ENCODE measurements around the gene IPO4. TPM values are rescaled to one million over a fixed set of nuclear protein-coding genes. Genes with fewer than 3 reads are reported as not detected.

IPO4 gene
- total and polyA plus RNA-seq, 2 of the 4 experiments (the other 2 are of a cell fraction) = 37.6 to 39.4 TPM

- H2BK15ac ChIP-seq (ENCODE audit: low read depth, low read length) = peak within 1 kb of the TSS; percentile 79; the same call in 1 of the 3 replicates
- H3K56ac ChIP-seq (ENCODE audit: extremely low read depth, insufficient read depth, low read length) = peak within 1 kb of the TSS; percentile 85
- H3K27me3 ChIP-seq (ENCODE audit: control insufficient read depth, insufficient read depth, low read length) = no peaks in the 10 kb centered on the region
- H3K36me3 ChIP-seq (ENCODE audit: control insufficient read depth, insufficient read depth, low read length) = peaks cover 18% of the 10 kb centered on the region
- H4K5ac ChIP-seq (ENCODE audit: low read depth, low read length) = peak within 1 kb of the TSS; percentile 89
- ChIA-PET POLR2A (ENCODE audit: unreplicated experiment) (interaction anchor here (1.0 to 1.1 kb wide), 2 partner anchors 9 to 47 kb away, joined by 3 read pairs; partner anchors contain the start of gene TINF2), CTCF (interaction anchor here (1.1 kb wide), 1 partner anchor 113 kb away, joined by 3 read pairs; the partner anchor contains the start of gene CIDEB)
- intact Hi-C loops (cut with micrococcal nuclease) (loop anchor here (1.0 to 2.0 kb wide), 2 partner anchors 47 to 101 kb away; partner anchors contain the start of gene TINF2), in situ Hi-C loops (cut with MboI; ENCODE audit: low sequenced_read_pairs) (no loop called here), dilution Hi-C loops (cut with HindIII; ENCODE audit: low sequenced_read_pairs, unreplicated experiment) (no loop called here)
- no peaks in the 10 kb centered on the region for H3K9me3 ChIP-seq (ENCODE audit: control insufficient read depth, insufficient read depth, low read length)
- H2BK5ac ChIP-seq (ENCODE audit: low read depth, low read length, poor library complexity, severe bottlenecking) = peak within 1 kb of the TSS; percentile 96
- DNase-seq (peak; percentile 87), ATAC-seq (ENCODE audit: low read depth) (peak; percentile 93)
- peaks cover 8% of the 10 kb centered on the region for H3K4me1 ChIP-seq (ENCODE audit: control insufficient read depth, insufficient read depth, low read length)
- H3K14ac ChIP-seq (replicated peaks; ENCODE audit: low read depth, low read length) = peak within 1 kb of the TSS; percentile 95
- peak within 1 kb of the TSS; percentile 99 for H3K27ac ChIP-seq (ENCODE audit: insufficient read depth, low read length)
- H3K4ac ChIP-seq (ENCODE audit: low read depth, low read length) = peak within 1 kb of the TSS; percentile 97
- H2BK120ac ChIP-seq (ENCODE audit: low read depth, low read length) = peak within 1 kb of the TSS; percentile 76
- H2AFZ ChIP-seq (replicated peaks; ENCODE audit: low read length, poor library complexity) = peak within 1 kb of the TSS; percentile 95
- 0 out of 2 replicates have a peak within 1 kb of the TSS, but pooled peaks have one; percentile 5 for H2BK20ac ChIP-seq (ENCODE audit: low read depth, low read length)
- H3K4me2 ChIP-seq (ENCODE audit: low read depth, low read length) = peak within 1 kb of the TSS; percentile 99
- H3K4me3 ChIP-seq (ENCODE audit: insufficient read depth, low read depth, low read length) = peak within 1 kb of the TSS; percentile 89
- peak within 1 kb of the TSS; percentile 95 for H4K91ac ChIP-seq (ENCODE audit: insufficient read depth, low read depth, low read length)
- H3K18ac ChIP-seq (ENCODE audit: low read depth, low read length) = peak within 1 kb of the TSS; percentile 81
- peaks cover 38 to 68% of the 10 kb centered on the region in 2 experiments for H3K79me1 ChIP-seq (ENCODE audit: low read depth in 1 of 2, low read length in 2 of 2)
- H3K9me1 ChIP-seq (ENCODE audit: insufficient read depth, low read length) = peaks cover 11% of the 10 kb centered on the region; the same call in 1 of the 2 replicates
- peak within 1 kb of the TSS; percentile 93 for H3K9ac ChIP-seq (ENCODE audit: low read depth, low read length)
- H3K23ac ChIP-seq (ENCODE audit: low read depth, low read length) = peak within 1 kb of the TSS; percentile 93
- BruUV-seq (replicated peaks) = no TSS peak
- H2AK9ac ChIP-seq (replicated peaks; ENCODE audit: low read depth, low read length, poor library complexity) = peak within 1 kb of the TSS; percentile 96
- peak within 1 kb of the TSS; percentile 89 for H2AK5ac ChIP-seq (ENCODE audit: low read depth, low read length)
- 2% methylated on average over 42 of the region's 89 CpGs; no CpG with 5 or more reads in 1 of the 2 experiments for WGBS, 2 experiments (ENCODE audit: extremely low coverage in 2 of 2, insufficient read length in 1 of 2)
- H4K8ac ChIP-seq (ENCODE audit: low read depth in 2 of 2, low read length in 2 of 2) = peak within 1 kb of the TSS; percentile 93 to 94
- no peaks in the 10 kb centered on the region for H4K20me1 ChIP-seq (ENCODE audit: insufficient read depth, low read length)
- TF ChIP-seq MXI1 (IDR thresholded peaks at IDR 0.05; ENCODE audit: borderline replicate concordance, low read depth, low read length) (peak; percentile 43; the same call in 1 of the 2 replicates), SMC3 (IDR thresholded peaks at IDR 0.05; ENCODE audit: low read depth, low read length) (no peak), RCOR1 (IDR thresholded peaks at IDR 0.05; ENCODE audit: insufficient replicate concordance, low read length) (peak; percentile 40), MAFK (IDR thresholded peaks at IDR 0.05; ENCODE audit: low read depth, low read length) (no peak), MAZ (IDR thresholded peaks at IDR 0.05; ENCODE audit: borderline replicate concordance, low read depth, low read length) (no peak; the same call in none of the 2 replicates), CHD1 (IDR thresholded peaks at IDR 0.05; ENCODE audit: low read depth, low read length) (no peak), BHLHE40 (IDR thresholded peaks at IDR 0.05; ENCODE audit: low read depth, low read length) (no peak), CTCF (conservative IDR thresholded peaks at IDR 0.05; ENCODE audit: low read depth, low read length) (no peak), USF2 (IDR thresholded peaks at IDR 0.05; ENCODE audit: low read depth, low read length) (no peak), NFE2L2 (IDR thresholded peaks at IDR 0.05; ENCODE audit: low read depth, low read length) (no peak), RAD21 (IDR thresholded peaks at IDR 0.05; ENCODE audit: low read length) (no peak), POLR2A (IDR thresholded peaks at IDR 0.05; ENCODE audit: low read depth, low read length) (peak; percentile 72), FOS (IDR thresholded peaks at IDR 0.05; ENCODE audit: low read depth, low read length) (no peak), CEBPB (IDR thresholded peaks at IDR 0.05; ENCODE audit: low read depth, low read length) (no peak), RFX5 (IDR thresholded peaks at IDR 0.05; ENCODE audit: low read depth, low read length) (no peak)
These were observed 6.8 kb upstream of the IPO4 start, which contains the start of gene TM9SF1 for GRCh38 chr14:24195186-24196070. TSS of gene TM9SF1 (minus strand) at chr14:24195441. CDS start at chr14:24195019, 422 bp downstream.
